AG10803 (cell line): ENCODE data around the gene SMPX.

Experiments
- DNase-seq: peaks from one replicate; pipeline ENCODE4 v3.0.0; 2010; ENCODE audit warnings: low read depth
- H3K4me3 ChIP-seq: 2 replicates; pipeline ENCODE4 v1.5.1; 2011; ENCODE audit warnings: mild to moderate bottlenecking, low read length, control low read depth
- TF ChIP-seq, protein P1 (sequence below): conservative IDR thresholded peaks from 2 replicates; pipeline ENCODE4 v1.5.1; 2011; ENCODE audit warnings: mild to moderate bottlenecking, low read length, control low read depth, inconsistent platforms

SMPX gene

GRCh38 chrX:21744721-21745120 is 13.2 kb downstream of the SMPX start:
- H3K4me3 ChIP-seq = no peak overlapping the region
- DNase-seq = no peak
- TF ChIP-seq, protein P1, sequence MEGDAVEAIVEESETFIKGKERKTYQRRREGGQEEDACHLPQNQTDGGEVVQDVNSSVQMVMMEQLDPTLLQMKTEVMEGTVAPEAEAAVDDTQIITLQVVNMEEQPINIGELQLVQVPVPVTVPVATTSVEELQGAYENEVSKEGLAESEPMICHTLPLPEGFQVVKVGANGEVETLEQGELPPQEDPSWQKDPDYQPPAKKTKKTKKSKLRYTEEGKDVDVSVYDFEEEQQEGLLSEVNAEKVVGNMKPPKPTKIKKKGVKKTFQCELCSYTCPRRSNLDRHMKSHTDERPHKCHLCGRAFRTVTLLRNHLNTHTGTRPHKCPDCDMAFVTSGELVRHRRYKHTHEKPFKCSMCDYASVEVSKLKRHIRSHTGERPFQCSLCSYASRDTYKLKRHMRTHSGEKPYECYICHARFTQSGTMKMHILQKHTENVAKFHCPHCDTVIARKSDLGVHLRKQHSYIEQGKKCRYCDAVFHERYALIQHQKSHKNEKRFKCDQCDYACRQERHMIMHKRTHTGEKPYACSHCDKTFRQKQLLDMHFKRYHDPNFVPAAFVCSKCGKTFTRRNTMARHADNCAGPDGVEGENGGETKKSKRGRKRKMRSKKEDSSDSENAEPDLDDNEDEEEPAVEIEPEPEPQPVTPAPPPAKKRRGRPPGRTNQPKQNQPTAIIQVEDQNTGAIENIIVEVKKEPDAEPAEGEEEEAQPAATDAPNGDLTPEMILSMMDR = no peak

- TF ChIP-seq, protein P1 = no peak
- H3K4me3 ChIP-seq = no peak overlapping the region
- no peak for DNase-seq
Measured at GRCh38 chrX:21744060-21744459, 13.9 kb downstream of the SMPX start.

DNA sequence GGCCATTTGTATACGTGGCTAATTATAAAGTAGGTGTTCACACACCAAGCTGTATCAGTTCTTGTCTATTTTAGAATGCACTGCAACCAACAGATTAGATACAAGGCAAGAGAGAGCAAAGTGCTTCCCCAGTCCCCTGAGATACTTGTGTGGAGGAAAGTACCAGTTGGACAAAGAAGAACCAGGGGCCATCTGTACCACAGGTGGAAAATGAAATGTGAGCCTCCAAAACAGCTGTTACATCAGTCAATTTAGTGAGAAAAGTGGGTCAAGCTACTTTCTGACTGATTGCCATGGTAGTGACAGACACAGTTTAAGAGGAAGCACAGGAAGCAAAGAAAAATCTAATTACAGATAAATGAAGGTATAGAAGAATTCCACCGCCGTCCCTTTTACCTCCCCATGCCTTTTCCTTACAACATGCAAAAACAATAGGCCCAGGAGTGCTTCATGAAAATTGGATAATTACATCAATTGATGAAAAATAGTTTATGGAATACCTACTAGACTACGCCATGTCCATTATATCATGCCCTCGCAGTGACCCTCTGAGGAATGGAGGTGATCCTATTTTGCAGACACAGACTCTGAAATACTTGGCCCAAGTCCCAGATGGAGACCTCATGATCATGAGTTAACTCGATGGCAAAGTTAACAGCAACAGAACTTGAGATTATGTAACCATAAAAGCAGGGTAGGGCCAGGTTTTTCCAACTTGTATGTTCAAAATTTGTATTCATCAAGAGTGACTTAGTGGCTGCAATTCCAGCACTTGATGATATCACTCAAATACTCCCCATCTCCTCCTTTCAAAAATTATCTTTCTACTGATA is 15.8 kb downstream of the SMPX start:
- TF ChIP-seq, protein P1 = no peak
- no peak for DNase-seq

DNA sequence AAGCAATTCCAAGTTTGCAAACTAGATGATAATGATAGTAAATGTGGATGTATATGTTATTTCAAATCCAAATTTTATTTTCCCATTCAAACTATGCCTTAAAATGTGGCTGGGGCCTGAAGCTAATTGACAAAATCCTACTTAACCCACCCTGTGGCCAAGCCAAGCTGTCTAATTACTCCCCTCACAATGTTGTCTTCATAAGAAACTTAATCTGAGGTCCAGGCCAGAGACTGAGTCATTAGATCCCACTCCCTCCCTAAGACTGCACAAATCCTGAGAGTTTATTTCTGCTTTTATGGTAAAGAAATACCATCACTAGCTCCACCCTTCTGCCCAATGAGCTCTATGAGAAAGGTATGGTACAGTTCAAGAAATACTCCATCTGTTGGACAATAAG is 16.6 kb downstream of the SMPX start:
- no peak overlapping the region for H3K4me3 ChIP-seq
- TF ChIP-seq, protein P1 = no peak
- no peak for DNase-seq

More for the DNA sequence above, 15.8 kb downstream of the SMPX start:
- H3K4me3 ChIP-seq = no peak overlapping the region

DNA sequence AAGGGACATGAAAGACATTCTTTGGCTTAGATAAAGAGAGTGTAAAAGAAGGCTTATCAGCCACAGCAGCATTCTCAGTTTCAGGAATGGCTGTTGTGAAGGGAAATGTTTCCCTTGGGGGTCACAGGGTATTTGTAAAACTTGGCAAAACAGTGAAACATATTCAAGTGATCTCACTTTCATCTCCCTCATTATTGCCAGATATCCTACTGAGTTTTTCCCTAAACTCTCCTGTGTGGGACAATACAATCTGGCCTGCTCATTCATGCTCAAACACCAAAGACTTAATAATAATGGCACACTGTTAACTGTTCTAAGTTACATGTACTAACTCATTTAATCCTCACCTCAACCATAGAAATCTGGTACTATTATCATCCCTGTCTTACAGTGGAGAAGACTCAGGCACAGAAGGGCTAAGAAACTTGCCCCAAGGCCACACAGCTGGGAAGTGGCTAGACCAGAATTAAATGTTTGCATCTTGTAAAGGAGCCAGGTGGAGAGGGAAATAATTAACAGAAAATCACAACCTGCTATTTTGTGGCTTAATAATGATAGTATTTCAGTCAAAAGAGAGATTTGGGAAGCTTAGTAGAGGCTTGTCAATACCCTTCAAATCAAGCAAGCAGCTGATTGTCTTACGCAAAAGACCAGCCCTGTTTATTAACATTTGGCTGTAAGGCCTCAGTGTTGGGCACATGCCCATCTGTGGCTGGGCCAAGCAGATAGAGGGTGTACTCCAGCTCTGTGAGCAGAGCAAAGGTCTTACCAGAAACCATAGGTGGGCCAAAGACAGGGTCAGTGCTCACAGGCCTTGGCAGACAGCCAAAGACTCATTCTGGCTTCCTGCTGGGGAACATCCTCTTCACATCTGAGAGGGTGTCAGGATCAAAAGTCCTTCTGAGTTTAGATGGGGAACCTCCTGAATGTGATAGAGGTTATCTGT is 17.3 kb downstream of the SMPX start:
- TF ChIP-seq, protein P1 = no peak
- no peak overlapping the region for H3K4me3 ChIP-seq
- DNase-seq = no peak

DNA sequence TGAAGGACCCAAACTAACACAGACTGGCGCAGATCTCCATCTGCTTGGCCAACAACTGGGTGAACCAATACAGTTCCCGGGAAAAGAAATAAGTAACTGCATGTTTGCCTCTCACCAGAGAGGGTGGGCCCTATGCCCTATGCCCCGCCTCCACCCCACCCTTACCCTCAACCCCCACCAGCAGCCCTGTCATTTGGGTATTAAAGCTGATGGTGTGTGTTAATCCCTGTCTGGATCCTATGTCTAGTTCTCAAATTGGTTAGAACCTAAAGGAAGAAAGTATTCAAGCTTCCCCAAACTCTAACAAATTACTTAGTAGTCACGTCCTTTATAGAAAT is 19.0 kb downstream of the SMPX start:
- no peak for DNase-seq
- TF ChIP-seq, protein P1 = no peak
- no peak overlapping the region for H3K4me3 ChIP-seq
